ENCODE results near the gene THAP9.

The THAP9 gene

GRCh38 chr4:82901183-82901718 is 716 bp downstream of the THAP9 start:
- no peak for TF ChIP-seq SIN3A (IDR thresholded peaks at IDR 0.05; ENCODE audit: borderline replicate concordance, insufficient read depth, low read length)
- TF ChIP-seq POLR2AphosphoS5 (IDR thresholded peaks at IDR 0.05; ENCODE audit: low read depth, low read length) = no peak; the same call in 1 of the 2 replicates
- no peak for TF ChIP-seq TAF1 (IDR thresholded peaks at IDR 0.05; ENCODE audit: borderline replicate concordance, insufficient read depth, low read length)
- TF ChIP-seq REST (IDR thresholded peaks at IDR 0.05; ENCODE audit: insufficient read depth in 1 of 2, low read depth in 2 of 2, low read length in 2 of 2) = no peak
- no peak for TF ChIP-seq FOXP2 (optimal IDR thresholded peaks at IDR 0.05; ENCODE audit: borderline replicate concordance, extremely low read depth, extremely low read length, insufficient read depth)

- TF ChIP-seq FOXP2 (optimal IDR thresholded peaks at IDR 0.05; ENCODE audit: borderline replicate concordance, extremely low read depth, extremely low read length, insufficient read depth) (no peak), TAF1 (IDR thresholded peaks at IDR 0.05; ENCODE audit: borderline replicate concordance, insufficient read depth, low read length) (no peak), REST (IDR thresholded peaks at IDR 0.05; ENCODE audit: insufficient read depth in 1 of 2, low read depth in 2 of 2, low read length in 2 of 2) (no peak), SIN3A (IDR thresholded peaks at IDR 0.05; ENCODE audit: borderline replicate concordance, insufficient read depth, low read length) (no peak), POLR2AphosphoS5 (IDR thresholded peaks at IDR 0.05; ENCODE audit: low read depth, low read length) (no peak)
These were observed 3.2 kb downstream of the THAP9 start for GRCh38 chr4:82903737-82904136.

GRCh38 chr4:82905205-82905604 is 4.7 kb downstream of the THAP9 start:
- TF ChIP-seq SIN3A (IDR thresholded peaks at IDR 0.05; ENCODE audit: borderline replicate concordance, insufficient read depth, low read length) = no peak
- TF ChIP-seq POLR2AphosphoS5 (IDR thresholded peaks at IDR 0.05; ENCODE audit: low read depth, low read length) = no peak
- no peak for TF ChIP-seq REST (IDR thresholded peaks at IDR 0.05; ENCODE audit: insufficient read depth in 1 of 2, low read depth in 2 of 2, low read length in 2 of 2)
- TF ChIP-seq FOXP2 (optimal IDR thresholded peaks at IDR 0.05; ENCODE audit: borderline replicate concordance, extremely low read depth, extremely low read length, insufficient read depth) = no peak
- TF ChIP-seq TAF1 (IDR thresholded peaks at IDR 0.05; ENCODE audit: borderline replicate concordance, insufficient read depth, low read length) = no peak

GRCh38 chr4:82906469-82906868 is 5.9 kb downstream of the THAP9 start:
- TF ChIP-seq SIN3A (IDR thresholded peaks at IDR 0.05; ENCODE audit: borderline replicate concordance, insufficient read depth, low read length) (no peak), TAF1 (IDR thresholded peaks at IDR 0.05; ENCODE audit: borderline replicate concordance, insufficient read depth, low read length) (no peak), POLR2AphosphoS5 (IDR thresholded peaks at IDR 0.05; ENCODE audit: low read depth, low read length) (no peak), FOXP2 (optimal IDR thresholded peaks at IDR 0.05; ENCODE audit: borderline replicate concordance, extremely low read depth, extremely low read length, insufficient read depth) (no peak), REST (IDR thresholded peaks at IDR 0.05; ENCODE audit: insufficient read depth in 1 of 2, low read depth in 2 of 2, low read length in 2 of 2) (no peak)
